ENCODE results near the gene GRB14. TPM values are rescaled to one million over a fixed set of nuclear protein-coding genes. Genes with fewer than 3 reads are reported as not detected.

Gene GRB14
- total RNA-seq, 3 donors from 2014 or later (not counting 1 experiment from before 2014, with no cell fraction given), result not detected

- 76% methylated on average over 4 of the region's 4 CpGs for WGBS (ENCODE audit: insufficient coverage)
- no peak for DNase-seq
- Mint-ChIP-seq H3K4me3 (no peak overlapping the region), H3K36me3 (no peaks in the 10 kb centered on the region), H3K9me3 (no peaks in the 10 kb centered on the region), H3K4me1 (peaks cover 5 to 11% of the 10 kb centered on the region in 2 donors), H3K27ac (no peak overlapping the region), H3K27me3 (ENCODE audit: low read depth in 2 of 2) (no peaks in the 10 kb centered on the region)
- Histone ChIP-seq H3K36me3 (ENCODE audit: control insufficient read depth, insufficient read depth, low read length) (no peaks in the 10 kb centered on the region), H3K27ac (ENCODE audit: low read length) (no peak overlapping the region), H3K4me1 (ENCODE audit: control insufficient read depth, insufficient read depth, low read length) (peaks cover 4% of the 10 kb centered on the region), H3K27me3 (ENCODE audit: control insufficient read depth, insufficient read depth, low read length) (no peaks in the 10 kb centered on the region), H3K4me3 (ENCODE audit: low read length) (no peak overlapping the region), H3K9me3 (ENCODE audit: control insufficient read depth, insufficient read depth, low read length) (no peaks in the 10 kb centered on the region)
- no peak for ATAC-seq
- no peak for TF ChIP-seq CTCF (IDR thresholded peaks at IDR 0.05)
- intact Hi-C loops (cut with micrococcal nuclease), result no loop called here
Measured at GRCh38 chr2:164504253-164504652, 117.0 kb downstream of the GRB14 start.

GRCh38 chr2:164498836-164499235, 122.4 kb downstream of the GRB14 start:
- Mint-ChIP-seq H3K9me3 (no peaks in the 10 kb centered on the region), H3K27me3 (ENCODE audit: low read depth in 2 of 2) (peaks cover 0 to under 1% of the 10 kb centered on the region in 2 donors), H3K4me1 (no peaks in the 10 kb centered on the region), H3K27ac (no peak overlapping the region), H3K4me3 (no peak overlapping the region), H3K36me3 (no peaks in the 10 kb centered on the region)
- intact Hi-C loops (cut with micrococcal nuclease), result no loop called here
- ATAC-seq, result no peak
- TF ChIP-seq CTCF (IDR thresholded peaks at IDR 0.05), result no peak
- 66% methylated on average over 2 of the region's 2 CpGs for WGBS (ENCODE audit: insufficient coverage)
- Histone ChIP-seq H3K36me3 (ENCODE audit: control insufficient read depth, insufficient read depth, low read length) (no peaks in the 10 kb centered on the region), H3K4me1 (ENCODE audit: control insufficient read depth, insufficient read depth, low read length) (no peaks in the 10 kb centered on the region), H3K27me3 (ENCODE audit: control insufficient read depth, insufficient read depth, low read length) (no peaks in the 10 kb centered on the region), H3K4me3 (ENCODE audit: low read length) (no peak overlapping the region), H3K9me3 (ENCODE audit: control insufficient read depth, insufficient read depth, low read length) (no peaks in the 10 kb centered on the region), H3K27ac (ENCODE audit: low read length) (no peak overlapping the region)
- DNase-seq, result no peak

- Mint-ChIP-seq H3K27me3 (ENCODE audit: low read depth in 2 of 2) (peaks cover 0 to 2% of the 10 kb centered on the region in 2 donors), H3K27ac (no peak overlapping the region), H3K36me3 (no peaks in the 10 kb centered on the region), H3K9me3 (no peaks in the 10 kb centered on the region), H3K4me1 (no peaks in the 10 kb centered on the region), H3K4me3 (no peak overlapping the region)
- no peak for DNase-seq
- Histone ChIP-seq H3K27ac (ENCODE audit: low read length) (no peak overlapping the region), H3K27me3 (ENCODE audit: control insufficient read depth, insufficient read depth, low read length) (no peaks in the 10 kb centered on the region), H3K9me3 (ENCODE audit: control insufficient read depth, insufficient read depth, low read length) (no peaks in the 10 kb centered on the region), H3K36me3 (ENCODE audit: control insufficient read depth, insufficient read depth, low read length) (no peaks in the 10 kb centered on the region), H3K4me1 (ENCODE audit: control insufficient read depth, insufficient read depth, low read length) (no peaks in the 10 kb centered on the region), H3K4me3 (ENCODE audit: low read length) (no peak overlapping the region)
- WGBS (ENCODE audit: insufficient coverage), result 91% methylated on average over 5 of the region's 5 CpGs
- ATAC-seq, result no peak
- intact Hi-C loops (cut with micrococcal nuclease), result no loop called here
- no peak for TF ChIP-seq CTCF (IDR thresholded peaks at IDR 0.05)
Measured at GRCh38 chr2:164496881-164497280, 124.4 kb downstream of the GRB14 start.

GRCh38 chr2:164496421-164496820, 124.9 kb downstream of the GRB14 start:
- no peaks in the 10 kb centered on the region for H3K27me3 ChIP-seq (ENCODE audit: control insufficient read depth, insufficient read depth, low read length)
- no peaks in the 10 kb centered on the region for H3K9me3 ChIP-seq (ENCODE audit: control insufficient read depth, insufficient read depth, low read length)
- H3K27ac ChIP-seq (ENCODE audit: low read length), result no peak overlapping the region
- Mint-ChIP-seq H3K36me3 (no peaks in the 10 kb centered on the region), H3K27ac (no peak overlapping the region), H3K4me1 (no peaks in the 10 kb centered on the region), H3K27me3 (ENCODE audit: low read depth in 2 of 2) (peaks cover 0 to 2% of the 10 kb centered on the region in 2 donors), H3K4me3 (no peak overlapping the region), H3K9me3 (no peaks in the 10 kb centered on the region)
- H3K4me3 ChIP-seq (ENCODE audit: low read length), result no peak overlapping the region
- ATAC-seq, result no peak
- intact Hi-C loops (cut with micrococcal nuclease), result no loop called here
- no CpG with 5 or more reads among the region's 3 CpGs for WGBS (ENCODE audit: insufficient coverage)
- DNase-seq, result no peak
- TF ChIP-seq CTCF (IDR thresholded peaks at IDR 0.05), result no peak
- H3K36me3 ChIP-seq (ENCODE audit: control insufficient read depth, insufficient read depth, low read length), result no peaks in the 10 kb centered on the region
- no peaks in the 10 kb centered on the region for H3K4me1 ChIP-seq (ENCODE audit: control insufficient read depth, insufficient read depth, low read length)
